Measurements from ENCODE around the gene IGFN1. TPM values are rescaled to one million over a fixed set of nuclear protein-coding genes. Genes with fewer than 3 reads are reported as not detected.
A peak's percentile ranks its signal among the peaks of the same experiment; 100 is the strongest.

IGFN1 gene
- total RNA-seq, 5 donors from 2014 or later (not counting 1 experiment from before 2014, with no cell fraction given): not detected

GRCh38 chr1:201258763-201259230 lies 68.2 kb downstream of the IGFN1 start:
- ATAC-seq (replicated peaks in 1 of 4): no peak
- no peaks in the 10 kb centered on the region for H3K36me3 Mint-ChIP-seq
- ChIA-PET CTCF (no interaction called here), POLR2A (no interaction called here)
- Histone ChIP-seq H3K9me3 (no peaks in the 10 kb centered on the region), H3K4me3 (ENCODE audit: control insufficient read depth in 1 of 2, extremely low read depth in 1 of 2, low read length in 1 of 2) (no peak overlapping the region), H3K27ac (ENCODE audit: low read length) (no peak overlapping the region), H3K36me3 (ENCODE audit: control insufficient read depth in 2 of 2, extremely low read depth in 1 of 2, insufficient read depth in 1 of 2, low read length in 1 of 2) (no peaks in the 10 kb centered on the region), H3K4me1 (ENCODE audit: control insufficient read depth in 1 of 2, extremely low read depth in 1 of 2, insufficient read depth in 2 of 2, low read length in 2 of 2) (peaks cover 0 to 13% of the 10 kb centered on the region in 2 experiments), H3K27me3 (replicated peaks in 1 of 2; ENCODE audit: control insufficient read depth in 2 of 2, extremely low read depth in 1 of 2, insufficient read depth in 2 of 2, low read length in 1 of 2) (peaks cover 0 to 58% of the 10 kb centered on the region in 2 experiments)
- H3K27me3 Mint-ChIP-seq: peaks cover 21 to 34% of the 10 kb centered on the region in 2 donors
- no peaks in the 10 kb centered on the region for H3K9me3 Mint-ChIP-seq
- no peak overlapping the region for H3K4me3 Mint-ChIP-seq
- peaks cover 2 to 8% (median 6%) of the 10 kb centered on the region in 3 donors for H3K4me1 Mint-ChIP-seq
- no peak for DNase-seq
- no peak overlapping the region for H3K27ac Mint-ChIP-seq
- WGBS (ENCODE audit: insufficient coverage): 94% methylated on average over 11 of the region's 14 CpGs

GRCh38 chr1:201259476-201260235 lies 69.0 kb downstream of the IGFN1 start:
- ATAC-seq (replicated peaks in 1 of 4): peak in 1 of 4 experiments; percentile 43
- Mint-ChIP-seq H3K9me3 (no peaks in the 10 kb centered on the region), H3K4me3 (peak overlapping the region in 1 of 3 donors; percentile 55), H3K36me3 (no peaks in the 10 kb centered on the region), H3K4me1 (peaks cover 2 to 6% (median 5%) of the 10 kb centered on the region in 3 donors), H3K27me3 (peaks cover 29 to 39% of the 10 kb centered on the region in 2 donors), H3K27ac (no peak overlapping the region)
- Histone ChIP-seq H3K4me1 (ENCODE audit: control insufficient read depth in 1 of 2, extremely low read depth in 1 of 2, insufficient read depth in 2 of 2, low read length in 2 of 2) (peaks cover 0 to 9% of the 10 kb centered on the region in 2 experiments), H3K36me3 (ENCODE audit: control insufficient read depth in 2 of 2, extremely low read depth in 1 of 2, insufficient read depth in 1 of 2, low read length in 1 of 2) (no peaks in the 10 kb centered on the region), H3K27me3 (replicated peaks in 1 of 2; ENCODE audit: control insufficient read depth in 2 of 2, extremely low read depth in 1 of 2, insufficient read depth in 2 of 2, low read length in 1 of 2) (peaks cover 0 to 56% of the 10 kb centered on the region in 2 experiments), H3K9me3 (no peaks in the 10 kb centered on the region), H3K4me3 (ENCODE audit: control insufficient read depth in 1 of 2, extremely low read depth in 1 of 2, low read length in 1 of 2) (peak overlapping the region in 1 of 2 donors; percentile 27), H3K27ac (ENCODE audit: low read length) (no peak overlapping the region)
- CTCF ChIA-PET: no interaction called here
- 2% methylated on average over 18 of the region's 28 CpGs for WGBS (ENCODE audit: insufficient coverage)
- peak in 1 of 35 experiments; percentile 4 for DNase-seq
- POLR2A ChIA-PET: no interaction called here

DNA sequence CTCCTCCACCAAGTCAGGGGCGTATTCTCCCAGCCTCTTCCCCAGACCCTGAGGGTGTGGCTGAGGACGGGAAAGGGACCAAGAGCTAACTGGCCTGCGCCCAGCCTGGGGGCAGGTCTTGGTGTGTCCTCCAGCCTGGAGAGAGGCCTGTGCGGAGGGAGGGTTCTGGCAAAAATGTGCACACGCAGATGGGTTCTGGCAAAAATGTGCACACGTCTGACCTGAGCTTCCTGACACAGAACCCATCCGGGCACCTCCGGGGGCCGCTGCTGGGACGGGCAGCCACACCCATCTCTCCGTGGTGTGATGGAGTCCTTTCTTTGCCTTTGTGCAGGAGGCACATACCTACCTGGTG lies 69.6 kb downstream of the IGFN1 start:
- Mint-ChIP-seq H3K27ac (no peak overlapping the region), H3K4me3 (peak overlapping the region in 2 of 3 donors; percentile 26 to 55), H3K9me3 (no peaks in the 10 kb centered on the region), H3K4me1 (peaks cover 2 to 6% (median 5%) of the 10 kb centered on the region in 3 donors), H3K27me3 (peaks cover 30 to 41% of the 10 kb centered on the region in 2 donors), H3K36me3 (no peaks in the 10 kb centered on the region)
- peaks cover 0 to 51% of the 10 kb centered on the region in 2 experiments for H3K27me3 ChIP-seq (replicated peaks in 1 of 2; ENCODE audit: control insufficient read depth in 2 of 2, extremely low read depth in 1 of 2, insufficient read depth in 2 of 2, low read length in 1 of 2)
- no peak overlapping the region for H3K27ac ChIP-seq (ENCODE audit: low read length)
- 58% methylated on average over 3 of the region's 11 CpGs for WGBS (ENCODE audit: insufficient coverage)
- POLR2A ChIA-PET: no interaction called here
- DNase-seq (no peak), ATAC-seq (replicated peaks in 1 of 4) (no peak)
- peak overlapping the region in 1 of 2 donors; percentile 25 for H3K4me3 ChIP-seq (ENCODE audit: control insufficient read depth in 1 of 2, extremely low read depth in 1 of 2, low read length in 1 of 2)
- H3K36me3 ChIP-seq (ENCODE audit: control insufficient read depth in 2 of 2, extremely low read depth in 1 of 2, insufficient read depth in 1 of 2, low read length in 1 of 2): no peaks in the 10 kb centered on the region
- peaks cover 0 to 8% of the 10 kb centered on the region in 2 experiments for H3K4me1 ChIP-seq (ENCODE audit: control insufficient read depth in 1 of 2, extremely low read depth in 1 of 2, insufficient read depth in 2 of 2, low read length in 2 of 2)
- no peaks in the 10 kb centered on the region for H3K9me3 ChIP-seq
- CTCF ChIA-PET: no interaction called here

DNA sequence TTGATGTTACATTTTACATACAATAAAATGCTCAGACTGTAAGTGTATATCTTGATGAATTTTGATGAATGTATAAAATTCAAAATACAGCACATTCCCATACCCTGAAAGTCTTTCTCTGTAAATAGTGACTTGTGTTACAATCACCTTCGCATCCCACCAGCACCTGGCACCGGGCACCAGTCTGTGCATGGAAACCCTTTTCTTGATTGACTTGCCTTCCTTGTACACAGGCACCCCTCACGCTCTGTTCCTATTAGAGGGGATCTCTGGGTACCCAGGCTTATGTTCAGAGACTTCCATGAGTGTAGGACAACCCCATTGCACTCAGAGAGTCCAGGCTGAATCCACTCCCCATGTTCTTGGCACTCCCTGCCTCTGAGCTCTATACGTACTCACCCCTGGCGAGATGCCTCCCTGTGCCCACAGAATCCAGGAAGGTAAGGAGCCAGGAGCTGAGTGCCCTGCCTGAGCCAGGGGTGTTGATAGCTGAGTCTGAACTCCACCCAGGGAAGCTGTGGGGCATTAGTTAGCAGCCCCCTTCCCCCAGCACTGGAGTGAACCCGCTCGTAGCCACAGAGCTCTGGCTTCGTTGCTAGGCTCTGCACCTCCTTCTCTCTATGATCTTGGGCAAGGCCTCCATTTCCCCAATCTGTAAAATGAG lies 70.2 kb downstream of the IGFN1 start:
- Mint-ChIP-seq H3K27ac (no peak overlapping the region), H3K9me3 (no peaks in the 10 kb centered on the region), H3K4me1 (peaks cover 2 to 6% (median 5%) of the 10 kb centered on the region in 3 donors), H3K36me3 (no peaks in the 10 kb centered on the region), H3K4me3 (peak overlapping the region in 2 of 3 donors; percentile 26 to 55), H3K27me3 (peaks cover 33 to 44% of the 10 kb centered on the region in 2 donors)
- Histone ChIP-seq H3K27ac (ENCODE audit: low read length) (no peak overlapping the region), H3K36me3 (ENCODE audit: control insufficient read depth in 2 of 2, extremely low read depth in 1 of 2, insufficient read depth in 1 of 2, low read length in 1 of 2) (no peaks in the 10 kb centered on the region), H3K4me1 (ENCODE audit: control insufficient read depth in 1 of 2, extremely low read depth in 1 of 2, insufficient read depth in 2 of 2, low read length in 2 of 2) (peaks cover 0 to 8% of the 10 kb centered on the region in 2 experiments), H3K9me3 (no peaks in the 10 kb centered on the region), H3K27me3 (replicated peaks in 1 of 2; ENCODE audit: control insufficient read depth in 2 of 2, extremely low read depth in 1 of 2, insufficient read depth in 2 of 2, low read length in 1 of 2) (peaks cover 0 to 47% of the 10 kb centered on the region in 2 experiments), H3K4me3 (ENCODE audit: control insufficient read depth in 1 of 2, extremely low read depth in 1 of 2, low read length in 1 of 2) (no peak overlapping the region)
- POLR2A ChIA-PET: no interaction called here
- CTCF ChIA-PET: interaction anchor here in 1 of 2 donors (0.5 kb wide), 1 partner anchor 1327 kb away, joined by 3 read pairs; no protein-coding TSS in a partner anchor
- WGBS (ENCODE audit: insufficient coverage): 75% methylated on average over 2 of the region's 8 CpGs
- no peak for ATAC-seq (replicated peaks in 1 of 4)
- peak in 1 of 35 experiments; percentile 1 for DNase-seq

DNA sequence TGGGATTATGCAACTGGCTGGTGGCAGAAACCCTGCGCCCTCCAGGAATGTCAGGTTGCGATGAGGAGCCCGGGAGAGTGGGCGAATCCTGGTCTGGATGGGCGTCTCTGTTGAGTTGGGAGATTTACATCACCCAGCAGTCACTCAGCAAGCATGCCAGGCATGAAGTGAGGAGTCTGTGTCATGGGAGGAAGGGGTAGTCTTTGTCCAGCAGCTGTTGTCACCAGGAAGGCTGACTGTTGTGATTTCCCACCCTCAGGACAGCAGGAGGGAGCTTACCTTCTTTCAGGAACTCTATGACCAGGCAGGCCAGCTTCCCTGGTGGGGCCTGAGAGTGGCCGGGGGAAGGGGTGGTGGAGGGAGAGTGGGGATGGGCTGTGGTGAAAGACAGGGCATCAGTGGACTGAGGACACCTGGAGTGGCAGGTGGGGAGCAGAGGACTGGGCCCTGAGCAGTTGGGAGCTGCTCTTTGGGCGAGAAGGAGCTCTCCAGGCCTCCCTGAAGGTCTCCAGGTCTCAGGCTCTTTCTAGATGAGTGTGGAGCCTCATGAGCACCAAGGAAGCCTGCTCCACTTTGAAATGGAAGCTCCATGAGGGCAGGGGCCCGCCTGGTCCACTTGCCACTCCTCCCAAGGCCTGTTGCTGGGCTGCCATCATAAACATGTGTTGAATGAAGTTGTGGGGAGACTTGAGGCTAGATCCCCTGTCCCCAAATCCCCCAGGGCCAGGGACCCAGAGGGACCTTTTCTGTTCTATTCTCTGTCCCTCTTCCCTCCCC lies 71.3 kb downstream of the IGFN1 start:
- CTCF ChIA-PET: no interaction called here
- peaks cover 42 to 53% of the 10 kb centered on the region in 2 donors for H3K27me3 Mint-ChIP-seq
- H3K9me3 Mint-ChIP-seq: no peaks in the 10 kb centered on the region
- 46% methylated on average over 3 of the region's 8 CpGs for WGBS (ENCODE audit: insufficient coverage)
- no peak overlapping the region for H3K4me3 Mint-ChIP-seq
- no peaks in the 10 kb centered on the region for H3K9me3 ChIP-seq
- POLR2A ChIA-PET: no interaction called here
- no peak overlapping the region for H3K27ac ChIP-seq (ENCODE audit: low read length)
- ATAC-seq (replicated peaks in 1 of 4) (no peak), DNase-seq (peak in 1 of 35 experiments; percentile 2)
- no peak overlapping the region for H3K27ac Mint-ChIP-seq
- H3K4me1 ChIP-seq (ENCODE audit: control insufficient read depth in 1 of 2, extremely low read depth in 1 of 2, insufficient read depth in 2 of 2, low read length in 2 of 2): peaks cover 0 to 8% of the 10 kb centered on the region in 2 experiments
- no peaks in the 10 kb centered on the region for H3K36me3 ChIP-seq (ENCODE audit: control insufficient read depth in 2 of 2, extremely low read depth in 1 of 2, insufficient read depth in 1 of 2, low read length in 1 of 2)
- H3K27me3 ChIP-seq (replicated peaks in 1 of 2; ENCODE audit: control insufficient read depth in 2 of 2, extremely low read depth in 1 of 2, insufficient read depth in 2 of 2, low read length in 1 of 2): peaks cover 0 to 47% of the 10 kb centered on the region in 2 experiments
- H3K4me3 ChIP-seq (ENCODE audit: control insufficient read depth in 1 of 2, extremely low read depth in 1 of 2, low read length in 1 of 2): no peak overlapping the region
- peaks cover 2 to 11% (median 5%) of the 10 kb centered on the region in 3 donors for H3K4me1 Mint-ChIP-seq
- H3K36me3 Mint-ChIP-seq: no peaks in the 10 kb centered on the region

Data from T-cell (primary cell).